Activated CD8-positive, alpha-beta memory T cell treated with anti-CD3 and anti-CD28 coated beads for 36 hours (primary cell): ENCODE results near the gene ATP9B. TPM values are rescaled to one million over a fixed set of nuclear protein-coding genes. Genes with fewer than 3 reads are reported as not detected.
"Not testable (repeated sequence)": the region's sequence is repeated elsewhere in the genome, so short reads cannot be mapped to it uniquely, and the experiment has no call there.

ENCODE experiments used
- CTCF ChIA-PET: fragments of 350-600 bp; sonication (Branson Sonifier 250); formaldehyde crosslinking; loops from one replicate; lab custom pipeline; 2021; ENCODE audit warnings: antibody characterized with exemption; lab: Charles Lee
- POLR2A ChIA-PET: fragments of 350-600 bp; sonication (Branson Sonifier 250); formaldehyde crosslinking; loops from one replicate; lab custom pipeline; 2021; ENCODE audit warnings: antibody characterized with exemption; lab: Charles Lee
- total RNA-seq, 2 experiments: library from RNA; stranded (reverse); gene quantifications; one replicate each; pipeline ENCODE4 v1.2.3, GENCODE V29; 2021

Gene ATP9B
- total RNA-seq, 2 experiments from 2014 or later, result 19.6 to 20.4 TPM

DNA sequence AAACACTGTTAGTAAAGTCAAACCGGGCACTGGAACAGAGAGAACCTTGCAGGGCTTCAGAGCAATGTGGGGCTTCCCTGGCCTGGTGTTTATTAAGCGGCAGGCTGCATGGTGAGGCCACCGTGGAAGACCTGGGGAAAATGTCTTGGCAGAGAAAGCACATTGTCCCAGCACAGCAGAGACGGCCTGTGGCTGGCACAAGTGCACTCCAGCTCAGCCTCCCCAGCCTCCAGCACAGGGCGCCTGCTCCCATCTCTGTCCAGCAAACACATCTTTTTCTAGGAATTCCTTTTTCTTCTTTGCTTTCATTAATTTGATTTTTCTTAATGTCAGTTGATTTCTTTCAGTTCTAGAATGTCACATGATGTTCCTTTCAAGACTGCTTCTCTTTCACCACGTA, 188.3 kb downstream of the ATP9B start:
- ChIA-PET CTCF (no interaction called here), POLR2A (no interaction called here)

DNA sequence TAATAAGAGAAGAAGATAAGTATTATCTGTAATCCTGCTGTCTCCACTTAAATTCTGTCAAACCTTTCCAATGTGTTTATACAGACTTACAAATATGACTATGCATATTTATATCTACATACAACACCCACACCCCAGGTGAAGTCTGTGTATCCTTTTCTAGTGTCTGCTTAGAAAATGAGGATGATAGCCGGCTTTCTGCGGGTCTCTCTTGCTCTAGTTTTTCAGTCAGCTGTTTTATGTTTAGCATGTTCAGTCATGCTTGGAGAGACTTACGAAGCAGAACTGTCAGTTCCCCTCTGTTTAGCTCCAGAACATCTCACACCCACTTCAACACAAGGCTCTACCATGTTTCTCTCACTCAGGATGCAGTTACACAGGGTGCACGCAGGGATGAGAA, 189.3 kb downstream of the ATP9B start:
- CTCF ChIA-PET, result no interaction called here

DNA sequence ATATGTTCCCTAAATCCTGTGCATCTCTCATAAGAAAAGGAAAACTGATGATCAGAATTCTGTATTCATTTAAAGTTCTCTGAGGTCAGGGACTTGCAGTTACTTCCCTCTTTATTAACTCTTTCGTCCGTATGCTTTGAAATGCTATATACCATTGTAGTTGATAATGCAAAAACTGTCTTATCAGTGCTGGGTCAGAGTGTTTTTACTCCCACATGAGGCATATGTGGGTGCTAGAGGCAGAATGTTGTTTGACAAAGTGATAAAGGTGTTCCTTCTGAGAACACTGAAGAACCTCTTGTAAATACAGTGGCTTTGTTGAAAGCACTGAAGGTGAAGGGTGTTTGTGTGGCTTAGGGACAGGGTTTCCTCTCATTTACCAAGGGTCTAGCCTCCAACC, 190.0 kb downstream of the ATP9B start:
- CTCF ChIA-PET, result no interaction called here
- POLR2A ChIA-PET, result no interaction called here

More for the DNA sequence above, 189.3 kb downstream of the ATP9B start:
- POLR2A ChIA-PET, result no interaction called here

DNA sequence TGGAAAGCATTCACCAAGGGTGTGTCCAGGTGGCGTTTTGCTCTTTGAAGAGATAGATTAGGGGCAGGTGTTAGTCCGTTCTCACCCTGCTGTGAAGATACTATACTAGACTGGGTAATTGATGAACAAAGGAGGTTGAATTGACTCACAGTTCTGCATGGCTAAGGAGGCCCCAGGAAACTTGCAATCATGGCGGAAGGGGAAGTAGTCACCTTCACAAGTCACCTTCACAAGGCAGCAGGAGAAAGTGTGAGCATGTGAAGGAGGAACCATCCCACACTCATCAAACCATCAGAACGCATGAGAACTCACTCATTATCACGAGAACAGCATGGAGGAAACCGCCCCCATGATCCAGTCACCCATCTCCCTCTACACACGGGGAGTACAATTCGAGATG, 190.8 kb downstream of the ATP9B start:
- POLR2A ChIA-PET, result interaction anchor here (0.6 kb wide), 1 partner anchor 19 kb away, joined by 5 read pairs; no protein-coding TSS in a partner anchor
- CTCF ChIA-PET, result no interaction called here

DNA sequence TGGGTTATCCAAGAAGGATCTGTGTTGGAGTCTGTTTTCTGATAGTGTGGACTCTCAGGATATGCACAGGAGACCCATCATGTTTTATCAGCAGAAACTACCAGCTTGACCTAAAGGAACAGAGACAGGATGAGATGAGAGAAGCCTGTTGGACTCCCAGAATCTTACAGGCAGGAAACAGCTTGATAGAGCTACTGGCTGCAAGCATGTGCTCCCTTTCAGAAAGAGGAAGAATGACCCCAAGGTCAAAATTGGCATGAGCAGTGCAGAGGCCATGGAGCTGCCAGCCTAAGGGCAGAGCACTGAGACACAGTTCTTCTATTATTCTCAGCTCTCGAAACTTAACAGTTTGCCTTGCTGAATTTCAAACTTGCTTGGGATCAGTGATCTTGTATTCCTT, 191.3 kb downstream of the ATP9B start:
- ChIA-PET POLR2A (interaction anchor here (0.6 kb wide), 1 partner anchor 20 kb away, joined by 5 read pairs; no protein-coding TSS in a partner anchor), CTCF (no interaction called here)

DNA sequence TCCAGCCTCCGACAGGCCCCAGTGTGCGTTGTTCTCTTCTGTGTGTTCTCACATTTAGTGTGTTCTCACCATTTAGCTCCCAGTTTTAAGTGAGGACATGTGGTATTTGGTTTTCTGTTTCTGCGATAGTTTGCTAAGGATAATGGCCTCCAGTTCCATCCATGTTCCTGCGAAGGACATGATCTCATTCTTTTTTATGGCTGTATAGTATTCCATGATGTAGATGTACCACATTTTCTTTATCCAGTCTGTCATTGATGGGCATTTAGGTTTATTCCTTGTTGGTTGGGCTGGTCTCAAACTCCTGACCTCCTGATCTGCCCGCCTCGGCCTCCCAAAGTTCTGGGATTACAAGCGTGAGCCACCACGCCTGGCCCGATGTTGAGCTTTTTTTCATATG, 195.9 kb downstream of the ATP9B start:
- CTCF ChIA-PET, POLR2A ChIA-PET: not testable (repeated sequence)

DNA sequence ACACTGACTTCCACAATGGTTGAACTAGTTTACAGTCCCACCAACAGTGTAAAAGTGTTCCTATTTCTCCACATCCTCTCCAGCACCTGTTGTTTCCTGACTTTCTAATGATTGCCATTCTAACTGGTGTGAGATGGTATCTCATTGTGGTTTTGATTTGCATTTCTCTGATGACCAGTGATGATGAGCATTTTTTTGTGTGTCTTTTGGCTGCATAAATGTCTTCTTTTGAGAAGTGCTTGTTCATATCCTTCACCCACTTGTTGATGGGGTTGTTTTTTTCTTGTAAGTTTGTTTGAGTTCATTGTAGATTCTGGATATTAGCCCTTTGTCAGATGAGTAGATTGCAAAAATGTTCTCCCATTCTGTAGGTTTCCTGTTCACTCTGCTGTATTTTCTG, 202.6 kb downstream of the ATP9B start:
- POLR2A ChIA-PET, CTCF ChIA-PET: not testable (repeated sequence)

DNA sequence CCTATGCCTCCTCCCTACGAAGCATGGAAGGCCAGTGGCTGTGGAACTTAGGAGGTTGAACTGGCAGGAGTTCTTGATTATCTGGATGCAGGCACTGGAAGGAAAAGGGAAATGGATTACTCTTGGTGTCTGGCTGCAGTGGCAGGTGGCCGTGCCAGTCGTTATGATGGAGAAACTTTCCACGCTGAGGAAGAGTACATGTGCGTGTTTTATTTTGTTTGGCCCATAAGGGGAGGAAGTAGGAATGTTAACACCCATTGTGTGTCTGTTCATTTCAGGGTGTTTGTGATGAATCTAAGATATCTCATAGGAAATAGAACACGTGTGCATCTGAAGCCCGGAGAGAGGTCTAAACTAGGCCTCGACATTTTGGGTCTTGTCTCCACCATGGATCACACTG, 203.7 kb downstream of the ATP9B start:
- POLR2A ChIA-PET, result no interaction called here
- CTCF ChIA-PET, result no interaction called here

DNA sequence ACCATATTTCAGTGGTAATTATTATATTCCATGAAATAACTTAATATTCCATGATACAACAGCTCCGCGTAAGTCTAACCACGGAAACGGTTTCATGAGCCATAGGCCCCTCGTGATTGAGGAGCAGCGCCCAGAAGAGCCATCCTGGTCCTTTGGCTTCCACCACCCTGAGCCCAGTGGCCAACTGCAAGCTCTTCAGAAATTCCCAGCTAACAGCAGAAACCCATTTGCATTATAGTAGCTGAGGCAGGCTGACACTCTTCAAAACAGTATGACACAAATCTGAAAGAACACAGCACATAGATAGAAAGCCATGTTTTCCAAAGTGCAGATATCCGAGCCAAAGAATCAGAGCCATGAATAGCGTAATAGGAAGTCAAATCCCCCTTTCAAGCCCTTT, 205.6 kb downstream of the ATP9B start:
- ChIA-PET CTCF (interaction anchor here (1.4 kb wide), 1 partner anchor 9 kb away, joined by 3 read pairs; no protein-coding TSS in a partner anchor), POLR2A (no interaction called here)

DNA sequence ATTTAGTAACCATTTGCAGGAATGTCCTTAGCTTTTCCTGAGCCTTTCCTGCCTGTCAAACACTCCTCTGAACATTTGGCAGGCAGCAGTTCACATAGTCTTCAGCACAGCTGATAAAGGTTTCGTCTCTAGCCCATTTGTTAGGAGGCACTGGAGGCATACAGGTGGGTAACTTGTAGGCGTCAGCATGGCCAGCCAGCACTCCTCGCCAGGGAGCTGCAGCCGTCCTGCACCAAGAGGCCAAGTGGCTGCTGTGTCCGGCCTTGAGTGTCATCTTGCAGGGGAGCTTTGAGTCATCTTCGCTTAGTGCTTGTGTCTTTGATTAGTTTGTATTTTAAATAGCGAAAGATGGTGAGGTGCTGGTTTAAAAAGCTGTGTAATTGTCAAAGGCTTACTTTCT, 206.3 kb downstream of the ATP9B start:
- POLR2A ChIA-PET, result no interaction called here
- CTCF ChIA-PET, result interaction anchor here (1.4 kb wide), 1 partner anchor 9 kb away, joined by 3 read pairs; no protein-coding TSS in a partner anchor

DNA sequence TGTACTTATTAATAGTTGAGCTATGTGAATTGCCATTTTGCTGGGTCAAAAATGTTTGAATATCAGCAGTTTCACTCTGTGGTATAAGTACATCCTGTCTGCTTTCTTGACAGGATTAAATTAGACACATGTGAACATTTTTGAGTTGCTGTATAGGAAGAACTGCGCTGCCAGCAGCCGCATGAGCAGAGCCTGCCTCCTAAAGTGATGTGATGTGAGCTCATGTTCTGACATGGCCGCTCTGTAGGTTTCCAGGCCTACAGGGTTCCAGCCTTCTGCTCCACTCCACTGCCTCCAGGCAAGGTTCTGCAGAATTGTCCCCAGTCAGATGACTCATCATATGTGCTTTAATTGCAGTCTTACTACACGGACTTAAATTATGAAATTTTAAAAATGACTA, 206.8 kb downstream of the ATP9B start:
- POLR2A ChIA-PET, result no interaction called here
- CTCF ChIA-PET, result interaction anchor here (1.4 kb wide), 1 partner anchor 10 kb away, joined by 3 read pairs; no protein-coding TSS in a partner anchor

DNA sequence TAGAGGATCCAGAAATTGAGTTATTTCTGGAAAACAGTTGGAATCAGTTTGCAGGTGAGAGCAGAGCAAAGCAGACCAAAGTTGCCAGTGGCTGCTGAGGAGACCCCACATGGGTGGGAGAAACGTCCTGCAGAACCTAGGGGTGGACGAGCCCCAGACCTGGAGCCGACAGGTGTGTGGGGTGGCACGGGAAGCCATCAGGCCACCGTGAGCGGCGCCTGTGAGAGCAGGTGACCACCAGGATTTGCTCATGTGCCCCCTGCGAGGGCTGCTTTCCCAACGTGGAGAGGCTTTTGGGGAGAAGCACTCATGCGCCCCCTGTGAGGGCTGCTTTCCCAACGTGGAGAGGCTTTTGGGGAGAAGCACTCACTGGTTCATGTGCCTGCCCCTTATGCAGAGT, 209.7 kb downstream of the ATP9B start:
- POLR2A ChIA-PET, result no interaction called here
- CTCF ChIA-PET, result no interaction called here

DNA sequence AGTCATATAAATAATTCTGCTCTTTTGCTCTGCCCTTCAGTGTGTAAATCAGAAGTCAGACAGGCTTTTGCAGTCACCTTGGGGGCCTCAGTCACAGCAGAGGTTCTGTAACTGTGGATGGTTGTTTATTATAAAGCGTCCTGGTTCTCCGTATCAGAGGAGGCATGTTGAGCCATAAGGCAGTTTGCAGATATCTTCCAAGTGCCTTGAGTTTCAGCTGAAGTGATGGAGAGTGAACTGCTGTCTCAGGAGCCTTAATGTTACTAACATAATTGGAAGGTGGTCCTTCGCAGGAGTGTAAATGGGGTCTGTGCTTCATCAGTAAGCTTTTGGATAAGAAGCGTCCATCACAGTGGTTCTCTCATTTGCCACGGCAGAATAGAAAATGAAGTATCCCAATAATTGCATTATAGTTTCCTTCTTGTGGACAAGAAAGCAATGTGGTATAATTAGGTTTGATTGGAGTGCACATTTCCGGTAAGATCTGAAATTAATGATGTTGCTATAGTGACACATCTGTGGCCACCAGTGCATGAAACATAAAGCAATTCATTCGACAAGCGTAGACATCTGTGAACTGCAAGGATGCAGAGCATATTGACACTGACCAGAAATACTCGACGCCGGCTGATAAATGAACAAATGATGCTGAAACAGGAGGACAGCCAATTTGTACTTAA, 214.1 kb downstream of the ATP9B start:
- ChIA-PET POLR2A (no interaction called here), CTCF (no interaction called here)

DNA sequence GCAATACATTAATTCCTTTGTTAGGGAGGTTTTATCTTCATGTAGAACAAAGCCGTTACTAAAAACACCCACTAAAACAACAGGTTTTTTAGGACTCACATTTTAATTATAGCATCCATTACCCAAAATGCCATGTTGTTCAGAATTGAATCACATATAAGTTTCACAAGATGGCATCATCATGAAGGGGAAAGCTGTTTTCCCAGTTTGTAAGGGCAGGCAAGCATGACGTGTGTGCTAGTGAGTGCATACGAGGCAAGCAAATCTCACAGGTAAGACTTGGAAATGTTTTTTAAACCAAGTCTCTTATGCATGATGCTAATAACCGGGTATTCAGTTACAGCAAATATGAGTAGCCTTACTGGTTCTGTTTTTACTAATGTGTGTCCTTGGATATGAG, 214.7 kb downstream of the ATP9B start:
- POLR2A ChIA-PET, result no interaction called here
- CTCF ChIA-PET, result no interaction called here

DNA sequence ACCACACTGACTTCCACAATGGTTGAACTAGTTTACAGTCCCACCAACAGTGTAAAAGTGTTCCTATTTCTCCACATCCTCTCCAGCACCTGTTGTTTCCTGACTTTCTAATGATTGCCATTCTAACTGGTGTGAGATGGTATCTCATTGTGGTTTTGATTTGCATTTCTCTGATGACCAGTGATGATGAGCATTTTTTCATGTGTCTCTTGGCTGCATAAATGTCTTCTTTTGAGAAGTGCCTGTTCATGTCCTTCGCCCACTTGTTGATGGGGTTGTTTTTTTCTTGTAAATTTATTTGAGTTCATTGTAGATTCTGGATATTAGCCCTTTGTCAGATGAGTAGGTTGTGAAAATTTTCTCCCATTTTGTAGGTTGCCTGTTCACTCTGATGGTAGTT, 216.0 kb downstream of the ATP9B start:
- POLR2A ChIA-PET, CTCF ChIA-PET: not testable (repeated sequence)

DNA sequence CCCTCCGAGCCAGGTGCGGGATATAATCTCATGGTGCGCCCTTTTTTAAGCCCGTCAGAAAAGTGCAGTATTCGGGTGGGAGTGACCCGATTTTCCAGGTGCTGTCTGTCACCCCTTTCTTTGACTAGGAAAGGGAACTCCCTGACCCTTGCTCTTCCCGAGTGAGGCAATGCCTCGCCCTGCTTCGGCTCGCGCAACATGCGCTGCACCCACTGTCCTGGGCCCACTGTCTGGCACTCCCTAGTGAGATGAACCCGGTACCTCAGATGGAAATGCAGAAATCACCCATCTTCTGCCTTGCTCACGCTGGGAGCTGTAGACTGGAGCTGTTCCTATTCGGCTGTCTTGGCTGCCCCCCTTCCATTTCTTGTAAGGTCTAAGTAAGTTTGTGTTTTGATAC, 221.2 kb downstream of the ATP9B start:
- CTCF ChIA-PET, POLR2A ChIA-PET: not testable (repeated sequence)

DNA sequence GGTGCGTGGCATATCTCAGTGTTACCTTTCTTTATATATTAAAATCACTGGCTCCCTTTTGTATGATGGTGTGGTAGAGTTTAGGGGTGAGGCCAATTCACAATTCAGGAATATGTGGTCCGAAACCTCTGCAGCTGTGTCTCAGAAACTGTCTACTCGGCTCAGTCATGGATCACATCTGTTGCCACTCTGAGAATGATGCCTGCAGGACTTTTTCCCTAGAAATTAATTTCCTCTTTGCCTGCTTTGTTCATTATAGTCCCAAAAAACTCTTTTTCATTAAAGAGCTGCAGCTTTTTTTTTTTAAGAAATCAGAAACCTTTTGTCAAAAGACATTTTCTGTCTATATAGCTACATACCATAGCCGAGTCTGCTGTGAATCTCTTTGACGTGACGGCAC, 221.7 kb downstream of the ATP9B start:
- ChIA-PET CTCF (no interaction called here), POLR2A (no interaction called here)

DNA sequence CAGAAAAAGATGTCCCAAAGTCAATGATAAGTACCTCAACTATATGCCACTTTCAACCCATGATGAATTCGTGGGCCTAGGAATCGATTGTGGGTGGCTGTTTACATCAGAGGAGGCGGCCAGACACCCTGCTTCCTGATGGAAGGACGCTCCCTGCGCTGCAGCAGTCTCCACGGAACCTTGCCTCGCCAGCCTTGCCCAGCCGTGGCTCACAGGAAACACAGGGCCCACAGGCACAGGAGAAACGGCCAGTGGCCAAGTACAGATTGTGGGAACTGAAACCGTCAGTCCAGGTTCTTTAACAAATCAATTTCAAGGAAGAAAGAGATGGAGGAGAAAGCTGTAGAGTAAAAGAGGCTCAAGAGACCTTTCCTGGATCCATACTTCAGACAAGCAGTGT, 225.0 kb downstream of the ATP9B start:
- ChIA-PET CTCF (no interaction called here), POLR2A (no interaction called here)

DNA sequence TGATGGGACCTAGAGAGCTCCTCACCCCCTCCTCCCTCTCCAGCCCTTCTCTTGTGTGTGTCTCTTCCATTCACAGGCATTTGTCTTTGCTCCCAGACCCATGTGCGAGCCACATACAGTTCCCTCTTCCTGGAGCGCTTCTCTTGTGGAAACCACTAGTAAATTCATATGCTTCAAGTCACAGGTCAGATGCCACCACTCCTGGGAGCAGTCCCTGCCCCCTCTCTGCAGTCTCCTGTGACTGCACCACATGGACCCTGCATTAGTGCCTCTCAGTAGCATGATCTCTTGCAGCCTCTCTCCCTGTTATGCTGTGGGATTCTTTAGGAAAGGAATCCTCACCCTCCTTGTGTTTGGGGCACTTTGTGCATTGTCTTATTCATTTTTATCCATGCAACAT, 230.1 kb downstream of the ATP9B start:
- ChIA-PET POLR2A (no interaction called here), CTCF (no interaction called here)

DNA sequence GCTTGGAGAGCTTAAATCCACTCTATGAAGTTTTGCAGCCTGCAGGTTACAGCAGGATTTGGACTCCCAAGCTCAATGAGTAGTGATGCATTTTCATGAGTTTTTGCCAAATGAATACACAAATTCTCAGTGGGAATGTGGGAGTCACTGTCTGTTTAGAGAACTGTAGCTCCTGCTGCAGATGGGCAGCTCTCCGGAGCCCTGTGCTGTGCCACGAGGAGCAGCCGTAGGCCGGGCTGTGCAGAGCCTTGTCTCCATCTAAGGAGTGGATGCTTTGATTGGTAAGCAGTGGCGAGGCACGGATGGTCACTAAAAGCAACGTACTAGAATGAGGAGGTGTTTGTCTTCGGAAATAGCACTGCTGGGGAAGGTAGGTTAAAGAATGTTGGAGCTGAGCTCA, 230.5 kb downstream of the ATP9B start:
- ChIA-PET POLR2A (no interaction called here), CTCF (no interaction called here)

DNA sequence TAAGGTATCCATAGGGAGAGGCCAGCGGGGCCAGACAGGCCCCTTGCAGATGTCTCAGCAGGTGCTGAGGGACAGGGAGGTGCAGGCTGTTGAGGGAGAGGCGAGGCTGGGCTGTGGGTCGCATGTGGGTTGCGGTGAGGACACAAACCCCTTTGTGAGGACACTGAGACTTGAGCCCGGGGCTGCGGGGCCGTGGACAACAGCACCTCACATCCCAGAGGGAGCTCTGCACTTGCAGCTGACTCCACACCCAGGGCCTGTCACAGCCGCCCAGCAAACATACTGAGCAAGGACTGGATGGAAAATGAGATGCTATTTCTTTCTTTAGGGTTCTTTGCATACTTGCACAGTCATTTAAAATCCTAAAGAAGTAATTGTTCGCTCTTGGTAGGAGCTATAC, 231.2 kb downstream of the ATP9B start:
- ChIA-PET POLR2A (no interaction called here), CTCF (no interaction called here)

DNA sequence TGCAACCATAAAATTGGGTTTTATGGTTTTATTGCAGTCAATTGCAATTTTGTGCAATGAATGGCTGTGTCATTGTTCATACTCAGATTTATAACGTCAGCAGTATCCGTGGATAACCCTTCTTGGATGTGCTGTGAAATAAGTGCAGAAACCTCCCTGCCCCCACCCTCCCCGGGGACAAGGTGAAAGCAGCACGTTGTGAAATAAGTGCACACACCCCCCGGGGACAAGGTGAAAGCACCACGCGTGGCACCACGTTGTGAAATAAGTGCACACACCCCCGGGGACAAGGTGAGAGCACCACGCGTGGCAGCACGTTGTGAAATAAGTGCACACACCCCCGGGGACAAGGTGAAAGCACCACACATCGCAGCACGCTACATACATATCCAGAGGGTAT, 232.9 kb downstream of the ATP9B start:
- ChIA-PET CTCF (no interaction called here), POLR2A (no interaction called here)
